HG03039 (cell line): ENCODE data around the gene KDF1.
"Not testable (repeated sequence)": the region's sequence is repeated elsewhere in the genome, so short reads cannot be mapped to it uniquely, and the experiment has no call there.

Experiments used
- ATAC-seq: cut with Tn5 transposase; IDR thresholded peaks from one replicate; pipeline ENCODE4 v1.9.1; 2021; ENCODE audit warnings: mild to moderate bottlenecking, moderate library complexity; ENCODE audit not compliant: unreplicated experiment

The KDF1 gene

GRCh38 chr1:26994020-26994786 is 33.9 kb upstream of the KDF1 start:
- peak; percentile 10 for ATAC-seq

DNA sequence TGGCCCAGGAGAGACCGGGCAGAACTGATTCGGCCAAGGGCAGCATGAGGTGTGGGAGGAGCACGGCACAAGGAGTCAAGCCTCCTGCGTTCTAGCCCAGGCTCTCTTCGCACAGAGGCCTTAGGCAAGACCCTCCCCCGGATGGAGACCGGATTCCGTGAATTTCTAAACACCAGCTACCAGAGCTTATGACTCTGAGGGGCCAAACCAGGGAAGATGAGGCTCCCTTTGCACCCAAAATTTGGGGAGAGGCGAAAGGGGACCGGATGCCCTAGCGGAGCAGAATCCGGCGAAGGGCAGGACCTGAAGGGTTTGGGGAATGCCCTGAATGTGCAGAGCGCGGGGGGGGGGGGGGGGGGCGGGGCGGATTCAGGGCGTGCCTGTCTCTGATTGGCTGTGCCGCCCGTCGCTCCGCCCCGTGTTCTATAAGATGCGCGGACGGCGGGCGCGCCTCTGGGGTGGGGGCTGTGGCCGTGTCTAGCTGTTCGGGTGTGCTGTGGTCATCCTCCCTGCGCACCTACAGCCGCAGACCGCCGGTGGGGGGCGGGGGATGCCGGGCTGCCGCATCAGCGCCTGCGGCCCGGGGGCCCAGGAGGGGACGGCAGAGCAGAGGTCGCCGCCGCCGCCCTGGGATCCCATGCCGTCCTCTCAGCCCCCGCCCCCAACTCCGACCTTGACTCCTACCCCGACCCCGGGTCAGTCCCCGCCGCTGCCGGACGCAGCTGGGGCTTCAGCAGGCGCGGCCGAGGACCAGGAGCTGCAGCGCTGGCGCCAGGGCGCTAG is 33.2 kb upstream of the KDF1 start, which contains the start of gene TRNP1:
TRNP1 (plus strand) TSS at position 456 of the 783 bp plus-strand sequence; CDS start at position 551, 95 bp downstream.
- ATAC-seq = peak; percentile 46

GRCh38 chr1:26991310-26992116 is 31.2 kb upstream of the KDF1 start:
- ATAC-seq = no peak

- ATAC-seq = not testable (repeated sequence)
These were observed 29.3 kb upstream of the KDF1 start for GRCh38 chr1:26989403-26990109.

DNA sequence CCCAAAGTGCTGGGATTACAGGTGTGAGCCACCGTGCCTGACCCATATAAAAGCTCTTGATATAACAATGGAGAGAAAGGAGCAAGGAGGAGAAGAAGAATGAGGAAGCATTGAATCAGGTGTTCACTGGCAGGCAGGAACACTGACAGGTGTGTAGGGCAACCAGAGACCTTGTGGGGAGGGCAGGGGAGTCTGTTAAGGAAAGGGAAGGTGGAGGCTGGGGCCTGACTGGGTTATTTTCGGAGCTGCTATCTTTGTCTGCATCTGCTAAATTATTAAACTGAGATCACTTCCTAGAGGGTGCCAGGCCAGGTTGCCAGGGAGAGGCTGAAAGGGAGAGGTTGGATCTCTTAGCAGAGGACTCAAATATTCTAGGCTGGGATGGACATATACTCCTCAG is 26.4 kb upstream of the KDF1 start:
- ATAC-seq = no peak

GRCh38 chr1:26984291-26984690 is 24.0 kb upstream of the KDF1 start:
- ATAC-seq = no peak

DNA sequence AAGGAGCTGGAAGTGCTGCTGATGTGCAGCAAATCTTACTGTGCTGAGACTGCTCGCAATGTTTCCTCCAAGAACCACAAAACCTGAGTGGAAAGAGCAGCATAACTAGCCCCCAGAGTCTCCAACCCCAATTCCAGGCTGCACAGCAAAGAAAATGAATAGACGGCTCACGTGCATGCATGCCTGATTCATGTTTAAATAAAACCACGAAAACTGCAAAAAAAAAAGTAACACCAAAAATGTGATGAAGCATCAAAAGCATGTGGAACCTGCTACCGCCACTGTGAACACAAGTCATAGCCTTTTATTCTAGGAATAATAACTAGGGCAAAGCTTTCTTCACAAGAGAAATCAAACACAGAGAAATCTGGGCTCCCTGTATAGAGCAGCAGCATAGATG is 23.6 kb upstream of the KDF1 start:
- ATAC-seq = no peak

GRCh38 chr1:26981146-26981846 is 21.0 kb upstream of the KDF1 start:
- no peak for ATAC-seq

DNA sequence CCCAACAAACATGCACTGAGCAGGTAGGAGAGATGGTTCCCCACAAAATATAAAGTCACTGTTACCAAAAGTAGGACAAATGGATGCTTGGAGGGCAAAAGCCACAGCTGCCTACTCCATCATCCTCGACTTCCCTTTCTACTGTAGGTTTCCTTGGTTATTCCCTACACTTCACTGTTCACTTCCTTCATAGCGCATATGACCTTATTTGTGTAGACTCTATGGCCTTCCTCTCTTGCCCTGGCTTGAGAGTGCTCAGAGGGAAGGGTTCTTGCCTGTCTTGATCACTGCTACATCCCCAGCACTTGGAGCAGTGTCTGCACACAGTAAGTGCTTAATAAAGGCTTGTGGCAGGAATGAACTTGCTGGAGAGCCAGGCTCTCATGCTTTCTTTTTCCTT is 18.6 kb upstream of the KDF1 start:
- no peak for ATAC-seq

DNA sequence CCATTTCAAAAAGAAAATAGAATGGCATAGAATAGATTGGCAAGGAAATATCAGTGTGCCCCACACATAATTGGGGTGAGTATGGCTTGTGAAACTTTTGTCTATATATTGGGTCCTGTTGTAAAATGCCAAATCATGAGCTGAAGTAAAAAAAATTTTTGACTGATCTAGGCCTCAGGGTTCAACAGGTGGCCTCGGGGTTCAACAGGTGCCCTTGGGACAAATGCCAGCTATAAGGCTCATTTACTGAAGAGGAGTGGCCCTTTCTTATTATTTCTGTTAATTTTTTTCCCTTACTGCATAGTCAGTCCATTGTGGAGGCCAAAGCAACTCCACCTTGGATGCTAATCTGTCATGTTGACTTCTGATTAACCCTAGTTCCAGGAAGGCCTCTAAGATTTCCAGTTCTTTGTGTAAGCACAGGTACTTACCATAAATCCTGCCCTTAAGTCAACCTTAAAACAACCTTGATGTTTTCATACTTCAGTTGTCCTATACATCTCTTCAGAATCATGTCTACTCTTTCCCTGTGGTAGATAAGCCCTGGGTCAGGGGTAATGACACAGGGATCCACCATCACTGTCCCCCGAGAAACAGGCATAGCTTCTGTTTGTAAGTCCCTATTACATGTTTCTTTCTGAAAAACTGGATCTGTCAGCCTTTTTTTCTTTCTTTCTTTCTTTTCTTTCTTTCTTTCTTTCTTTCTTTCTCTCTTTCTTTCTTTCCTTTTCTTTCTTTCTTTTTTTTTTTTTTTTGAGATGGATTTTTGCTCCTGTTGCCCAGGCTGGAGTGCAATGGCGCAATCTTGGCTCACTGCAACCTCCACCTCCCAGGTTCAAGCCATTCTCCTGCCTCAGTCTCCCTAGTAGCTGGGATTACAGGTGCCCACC is 16.6 kb upstream of the KDF1 start:
- ATAC-seq = no peak

DNA sequence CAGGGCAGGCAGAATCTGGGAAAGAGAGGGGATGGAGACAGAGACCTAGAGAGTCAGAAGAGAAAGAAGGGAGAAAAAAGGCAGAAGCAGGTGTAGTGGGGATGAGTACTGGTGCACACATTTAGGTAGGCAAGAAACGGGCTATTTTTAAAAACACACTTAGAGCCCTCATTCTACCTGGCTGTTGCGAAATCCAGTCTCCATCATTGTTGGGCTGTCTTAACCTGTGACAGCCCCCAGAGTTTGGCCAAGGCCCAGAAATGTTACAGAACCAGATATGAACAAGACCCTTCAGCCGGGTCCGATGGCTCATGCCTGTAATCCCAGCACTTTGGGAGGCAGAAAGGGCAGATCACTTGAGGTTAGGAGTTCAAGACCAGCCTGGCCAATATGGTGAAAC is 12.6 kb upstream of the KDF1 start:
- ATAC-seq = no peak

GRCh38 chr1:26972390-26972789 is 12.1 kb upstream of the KDF1 start:
- ATAC-seq = no peak

DNA sequence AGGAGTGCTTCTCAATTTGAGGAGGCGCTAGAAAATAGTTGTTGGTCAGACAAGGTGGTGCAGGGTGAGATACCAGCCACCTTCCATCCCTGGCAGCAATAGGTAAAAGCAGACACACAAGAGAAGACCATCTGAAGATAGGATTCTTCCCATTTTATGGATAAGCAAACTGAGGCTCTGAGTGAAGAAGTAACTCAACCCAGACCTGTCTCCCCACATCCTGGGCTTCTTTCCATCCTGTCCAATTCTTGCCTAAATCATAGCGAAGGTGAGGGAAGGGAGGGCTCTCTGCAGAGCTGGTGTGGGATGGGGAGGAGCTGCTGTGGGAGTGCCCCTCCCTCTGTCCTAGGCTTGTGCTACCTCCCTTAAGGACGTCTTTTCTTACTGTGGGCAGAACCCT is 11.3 kb upstream of the KDF1 start:
- ATAC-seq = no peak

- no peak for ATAC-seq
These were observed 10.5 kb upstream of the KDF1 start for GRCh38 chr1:26970810-26971209.

DNA sequence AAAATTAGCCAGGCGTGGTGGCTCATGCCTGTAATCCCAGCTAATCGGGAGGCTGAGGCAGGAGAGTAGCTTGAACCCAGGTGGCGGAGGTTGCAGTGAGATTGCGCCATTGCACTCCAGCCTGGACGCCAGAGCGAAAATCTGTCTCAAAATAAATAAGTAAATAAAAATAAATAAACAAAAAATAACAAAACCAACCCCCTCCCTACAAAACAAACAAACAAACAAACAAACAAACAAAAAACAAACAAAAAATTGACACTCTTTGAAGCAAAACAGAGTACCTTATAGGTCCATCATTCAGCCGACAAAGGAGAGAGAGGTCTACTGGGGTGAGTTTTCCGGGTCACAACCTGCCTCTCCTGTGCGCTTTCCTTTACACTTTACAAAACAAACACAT is 5.4 kb upstream of the KDF1 start:
- no peak for ATAC-seq

GRCh38 chr1:26965213-26965612 is 4.9 kb upstream of the KDF1 start:
- ATAC-seq = no peak

GRCh38 chr1:26961826-26962225 is 1.6 kb upstream of the KDF1 start:
- ATAC-seq = no peak

DNA sequence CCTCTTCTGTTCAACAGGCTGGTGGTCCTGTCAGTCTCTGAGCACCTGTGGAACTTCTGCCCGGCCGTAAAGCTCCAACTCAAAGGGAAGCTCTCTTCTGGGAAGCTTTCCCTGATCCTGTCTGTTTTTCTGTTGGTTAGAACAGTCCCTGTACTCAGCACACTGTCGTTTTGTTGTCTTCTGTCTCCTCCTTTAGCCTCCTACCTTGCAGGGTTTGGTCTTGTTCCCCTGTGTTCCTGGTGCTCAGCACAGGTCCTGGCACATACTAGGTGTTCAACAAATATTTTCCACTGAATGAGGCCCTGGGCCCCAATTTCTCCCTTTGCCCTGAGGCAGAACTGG is 328 bp upstream of the KDF1 start:
- ATAC-seq = no peak

GRCh38 chr1:26959270-26959669 is 998 bp downstream of the KDF1 start:
- ATAC-seq = no peak
